Endothelial cell of umbilical vein (primary cell): ENCODE results near the gene NALCN. TPM values are rescaled to one million over a fixed set of nuclear protein-coding genes. Genes with fewer than 3 reads are reported as not detected.

Experiments
- BruUV-seq: library from RNA; stranded (reverse); fragments of 400-500 nt; replicated peaks from 2 replicates; lab custom pipeline; 2021; lab: Mats Ljungman, UMichigan
- CTCF ChIA-PET: fragments of 300-600, 350-600 bp; sonication (Branson Sonifier 250); formaldehyde crosslinking; loops from one replicate; lab custom pipeline; 2021; ENCODE audit warnings: antibody characterized with exemption, inconsistent platforms; lab: Charles Lee
- POLR2A ChIA-PET: fragments of 300-600, 350-600 bp; sonication (Branson Sonifier 250); formaldehyde crosslinking; loops from one replicate; lab custom pipeline; 2021; ENCODE audit warnings: antibody characterized with exemption, inconsistent platforms; lab: Charles Lee
- DNase-seq: peaks from one replicate; pipeline ENCODE4 v3.0.0-alpha.2; 2011; ENCODE audit warnings: low read depth, low spot score
- FAIRE-seq: peaks from 2 replicates; lab custom pipeline; 2011; peaks lifted over from hg19 to GRCh38; lab: Jason Lieb, UNC
- H2AFZ ChIP-seq: 2 replicates; pipeline ENCODE4 v1.6.0; 2012; ENCODE audit warnings: low read depth, low read length, control low read depth, inconsistent platforms
- H3K27ac ChIP-seq: 2 replicates; pipeline ENCODE4 v1.5.1; 2011; ENCODE audit warnings: low read depth, mild to moderate bottlenecking, control low read depth, low read length, moderate library complexity; ENCODE audit not compliant: insufficient read depth
- H3K27me3 ChIP-seq, 2 experiments: 2 replicates each; pipeline versions ENCODE4 v1.6.0 to v1.6.1; 2011; ENCODE audit warnings: low read length in 2 of 2, mixed read lengths in 1 of 2; ENCODE audit not compliant: control insufficient read depth in 2 of 2, insufficient read depth in 2 of 2
- H3K36me3 ChIP-seq, 2 experiments: 2 replicates in 1 of 2; 3 replicates in 1 of 2; pipeline ENCODE4 v1.5.1; 2011; ENCODE audit warnings: low read length in 2 of 2, mild to moderate bottlenecking in 1 of 2, moderate library complexity in 1 of 2; ENCODE audit not compliant: control insufficient read depth in 2 of 2, insufficient read depth in 2 of 2; ENCODE audit errors: extremely low read depth in 1 of 2
- H3K4me1 ChIP-seq: 3 replicates; pipeline ENCODE4 v1.5.1; 2011; ENCODE audit warnings: mild to moderate bottlenecking, low read length; ENCODE audit not compliant: control insufficient read depth, insufficient read depth; ENCODE audit errors: extremely low read depth
- H3K4me2 ChIP-seq: 2 replicates; pipeline ENCODE4 v1.6.1; 2011; ENCODE audit warnings: low read length, control low read depth, mixed read lengths; ENCODE audit not compliant: insufficient read depth
- H3K4me3 ChIP-seq, 3 experiments: fragments of 200-600 bp in 1 of 3; sonication (generic), shearing (Covaris generic) in 1 of 3; replicated peaks in 1 of 3; 2 replicates each; pipeline ENCODE4 v1.5.1; 2011 to 2016; ENCODE audit warnings: control low read depth in 3 of 3, low read length in 3 of 3, mild to moderate bottlenecking in 2 of 3, inconsistent platforms in 1 of 3, low read depth in 1 of 3, moderate library complexity in 1 of 3; ENCODE audit not compliant: insufficient read depth in 1 of 3
- H3K79me2 ChIP-seq: 2 replicates; pipeline ENCODE4 v1.6.0; 2012; ENCODE audit warnings: low read length, inconsistent platforms; ENCODE audit not compliant: control insufficient read depth, insufficient read depth
- H3K9ac ChIP-seq: replicated peaks from 2 replicates; pipeline ENCODE3; 2011; ENCODE audit warnings: low read length, control low read depth; ENCODE audit not compliant: insufficient read depth; ENCODE audit errors: extremely low read depth
- H3K9me1 ChIP-seq: replicated peaks from 3 replicates; pipeline ENCODE4 v1.6.0; 2011; ENCODE audit warnings: mild to moderate bottlenecking, low read length; ENCODE audit not compliant: control insufficient read depth, insufficient read depth; ENCODE audit errors: extremely low read depth
- H3K9me3 ChIP-seq: replicated peaks from 2 replicates; pipeline ENCODE4 v1.5.1; 2012; ENCODE audit warnings: low read length, inconsistent platforms; ENCODE audit not compliant: control insufficient read depth, insufficient read depth
- H4K20me1 ChIP-seq: replicated peaks from 2 replicates; pipeline ENCODE3; 2011; ENCODE audit warnings: mild to moderate bottlenecking, low read length; ENCODE audit not compliant: control insufficient read depth, insufficient read depth; ENCODE audit errors: extremely low read depth
- EZH2 ChIP-seq: IDR thresholded peaks from 2 replicates; pipeline ENCODE4 v1.6.1; 2012; ENCODE audit warnings: borderline replicate concordance, low read depth, mild to moderate bottlenecking, moderate library complexity, low read length, inconsistent platforms; ENCODE audit not compliant: severe bottlenecking
- FOS ChIP-seq: IDR thresholded peaks from 2 replicates; pipeline ENCODE4 v1.6.1; 2011; ENCODE audit warnings: mild to moderate bottlenecking, low read length, moderate library complexity, borderline replicate concordance; ENCODE audit not compliant: insufficient read depth
- GATA2 ChIP-seq: IDR thresholded peaks from 2 replicates; pipeline ENCODE4 v1.7.0; 2011; ENCODE audit warnings: low read depth, mild to moderate bottlenecking, moderate library complexity, mixed read lengths, low read length; ENCODE audit not compliant: insufficient read length, insufficient read depth
- JUN ChIP-seq: IDR thresholded peaks from 2 replicates; pipeline ENCODE4 v1.6.1; 2011; ENCODE audit warnings: borderline replicate concordance, low read depth; ENCODE audit not compliant: insufficient read length, insufficient read depth
- POLR2A ChIP-seq: IDR thresholded peaks from 2 replicates; pipeline ENCODE4 v1.6.1; 2012; ENCODE audit warnings: low read depth, mild to moderate bottlenecking, control low read depth, low read length
- POLR2AphosphoS5 ChIP-seq: IDR thresholded peaks from 2 replicates; pipeline ENCODE4 v1.6.1; 2012; ENCODE audit warnings: low read depth, mild to moderate bottlenecking, control low read depth, low read length, moderate library complexity; ENCODE audit not compliant: insufficient read depth
- dilution Hi-C: fragments of 300-500 bp; cut with MboI; formaldehyde crosslinking; loops from one replicate; pipeline ENCODE4 v1.15.0; 2019; ENCODE audit warnings: low sequenced_read_pairs; ENCODE audit not compliant: extremely low pct_ligation_motif_present
- intact Hi-C: fragments of 100-400 bp; cut with micrococcal nuclease; formaldehyde crosslinking; loops from one replicate; pipeline ENCODE4 v1.10.0; 2022
- polyA plus RNA-seq, 4 experiments: library from polyadenylated mRNA; depleted of rRNA in 3 of 4; stranded (reverse) in 3 of 4; unstranded in 1 of 4; fragments of >200 nt; gene quantifications; 2 replicates each; pipeline versions ENCODE4 v1.2.1 to v1.2.3, GENCODE V29; 2011 to 2012; ENCODE audit warnings: missing spikeins in 1 of 4
- total RNA-seq: library from RNA; stranded (reverse); gene quantifications from 2 replicates; pipeline ENCODE4 v1.2.3, GENCODE V29; 2021
- TF ChIP-seq, protein P1 (sequence below), 2 donors: IDR thresholded peaks; 1 replicate in 1 of 2; 2 replicates in 1 of 2; pipeline ENCODE4 v1.5.1; 2011; ENCODE audit warnings: low read length in 2 of 2, mild to moderate bottlenecking in 2 of 2, moderate library complexity in 2 of 2, control low read depth in 1 of 2, inconsistent platforms in 1 of 2, low read depth in 1 of 2; ENCODE audit not compliant: insufficient read depth in 1 of 2; ENCODE audit errors: extremely low read depth in 1 of 2
- TF ChIP-seq, protein P2 (sequence below): IDR thresholded peaks from 2 replicates; pipeline ENCODE4 v1.6.1; 2011; ENCODE audit not compliant: insufficient read depth, insufficient read length

The NALCN gene
- total and polyA plus RNA-seq, 2 donors (not counting 3 experiments of a cell fraction or from before 2014, with no cell fraction given), result 3.3 to 4.4 TPM

DNA sequence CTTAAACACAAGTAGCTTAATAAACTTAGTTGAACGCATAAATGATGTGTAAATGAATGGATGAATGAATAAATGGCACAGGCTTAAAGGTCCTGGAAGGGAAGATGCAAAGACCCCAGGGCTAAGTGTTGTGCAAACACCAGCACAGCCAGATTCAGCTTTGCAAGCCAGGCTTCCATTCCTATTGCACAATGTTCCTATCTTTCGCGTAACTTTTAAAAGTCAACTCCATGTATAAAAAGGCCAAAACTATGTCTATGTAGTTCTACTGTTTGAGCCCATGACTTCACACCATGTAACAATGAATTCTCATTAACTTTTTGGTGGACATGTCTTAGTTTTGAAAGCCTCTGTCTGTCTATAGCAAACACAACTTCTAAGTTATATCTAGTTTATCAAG is 226.0 kb downstream of the NALCN start:
- intact Hi-C loops (loop anchor here (1.0 kb wide), 1 partner anchor 13 kb away; no protein-coding TSS in a partner anchor), dilution Hi-C loops (no loop called here)
- no peak overlapping the region for H3K4me2 ChIP-seq
- DNase-seq, result no peak
- H3K27ac ChIP-seq, result no peak overlapping the region
- no peaks in the 10 kb centered on the region for H3K36me3 ChIP-seq
- H3K9ac ChIP-seq, result no peak overlapping the region
- ChIA-PET CTCF (no interaction called here), POLR2A (no interaction called here)
- no TSS peak for BruUV-seq
- H3K27me3 ChIP-seq, result no peaks in the 10 kb centered on the region
- no peak overlapping the region for H2AFZ ChIP-seq
- TF ChIP-seq FOS (no peak), JUN (no peak), EZH2 (no peak), POLR2A (no peak)
- TF ChIP-seq, protein P1, sequence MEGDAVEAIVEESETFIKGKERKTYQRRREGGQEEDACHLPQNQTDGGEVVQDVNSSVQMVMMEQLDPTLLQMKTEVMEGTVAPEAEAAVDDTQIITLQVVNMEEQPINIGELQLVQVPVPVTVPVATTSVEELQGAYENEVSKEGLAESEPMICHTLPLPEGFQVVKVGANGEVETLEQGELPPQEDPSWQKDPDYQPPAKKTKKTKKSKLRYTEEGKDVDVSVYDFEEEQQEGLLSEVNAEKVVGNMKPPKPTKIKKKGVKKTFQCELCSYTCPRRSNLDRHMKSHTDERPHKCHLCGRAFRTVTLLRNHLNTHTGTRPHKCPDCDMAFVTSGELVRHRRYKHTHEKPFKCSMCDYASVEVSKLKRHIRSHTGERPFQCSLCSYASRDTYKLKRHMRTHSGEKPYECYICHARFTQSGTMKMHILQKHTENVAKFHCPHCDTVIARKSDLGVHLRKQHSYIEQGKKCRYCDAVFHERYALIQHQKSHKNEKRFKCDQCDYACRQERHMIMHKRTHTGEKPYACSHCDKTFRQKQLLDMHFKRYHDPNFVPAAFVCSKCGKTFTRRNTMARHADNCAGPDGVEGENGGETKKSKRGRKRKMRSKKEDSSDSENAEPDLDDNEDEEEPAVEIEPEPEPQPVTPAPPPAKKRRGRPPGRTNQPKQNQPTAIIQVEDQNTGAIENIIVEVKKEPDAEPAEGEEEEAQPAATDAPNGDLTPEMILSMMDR (IDR thresholded peaks at IDR 0.05; ENCODE audit: extremely low read depth in 1 of 2, insufficient read depth in 1 of 2, low read depth in 1 of 2, low read length in 2 of 2), result no peak
- TF ChIP-seq, protein P2, sequence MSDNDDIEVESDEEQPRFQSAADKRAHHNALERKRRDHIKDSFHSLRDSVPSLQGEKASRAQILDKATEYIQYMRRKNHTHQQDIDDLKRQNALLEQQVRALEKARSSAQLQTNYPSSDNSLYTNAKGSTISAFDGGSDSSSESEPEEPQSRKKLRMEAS, result no peak
- no peak overlapping the region for H3K4me3 ChIP-seq
- H3K79me2 ChIP-seq, result no peaks in the 10 kb centered on the region
- no peaks in the 10 kb centered on the region for H3K9me1 ChIP-seq
- H4K20me1 ChIP-seq, result no peaks in the 10 kb centered on the region
- H3K4me1 ChIP-seq, result no peaks in the 10 kb centered on the region
- FAIRE-seq, result no peak
- no peaks in the 10 kb centered on the region for H3K9me3 ChIP-seq

DNA sequence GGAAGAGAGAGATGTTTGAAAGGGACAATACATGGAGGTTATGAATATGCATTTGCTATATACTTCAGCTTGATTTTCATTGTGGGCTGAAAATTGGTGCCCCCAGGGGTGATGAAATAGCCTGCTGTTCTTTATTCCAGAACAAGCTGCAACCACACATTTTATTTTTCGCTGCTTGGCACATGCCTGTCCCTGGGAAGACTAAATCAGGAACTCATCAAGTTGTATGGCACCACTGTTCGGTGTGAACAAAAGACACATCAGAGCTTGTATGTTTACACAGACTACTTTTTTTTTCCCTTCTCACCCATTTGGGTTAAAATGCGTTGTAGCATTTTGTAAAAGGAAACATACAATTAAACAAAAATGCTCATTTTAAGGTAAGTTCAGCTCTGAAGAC is 230.7 kb downstream of the NALCN start:
- Histone ChIP-seq H3K4me2 (no peak overlapping the region), H3K9ac (no peak overlapping the region), H3K9me1 (no peaks in the 10 kb centered on the region), H3K36me3 (no peaks in the 10 kb centered on the region), H3K4me1 (no peaks in the 10 kb centered on the region), H3K27me3 (no peaks in the 10 kb centered on the region), H3K9me3 (no peaks in the 10 kb centered on the region), H3K4me3 (no peak overlapping the region), H3K79me2 (no peaks in the 10 kb centered on the region), H4K20me1 (no peaks in the 10 kb centered on the region), H3K27ac (no peak overlapping the region), H2AFZ (no peak overlapping the region)
- no peak for FAIRE-seq
- BruUV-seq, result no TSS peak
- ChIA-PET CTCF (interaction anchor here (1.0 to 1.6 kb wide), 2 partner anchors 15 to 58 kb away, joined by 4 read pairs; no protein-coding TSS in a partner anchor), POLR2A (no interaction called here)
- TF ChIP-seq EZH2, result no peak
- TF ChIP-seq POLR2AphosphoS5, result no peak
- no peak for TF ChIP-seq JUN
- TF ChIP-seq GATA2, result no peak
- TF ChIP-seq FOS, result no peak
- TF ChIP-seq, protein P2, result no peak
- no peak for TF ChIP-seq POLR2A
- TF ChIP-seq, protein P1 (IDR thresholded peaks at IDR 0.05; ENCODE audit: extremely low read depth in 1 of 2, insufficient read depth in 1 of 2, low read depth in 1 of 2, low read length in 2 of 2), result no peak
- dilution Hi-C loops, result no loop called here
- intact Hi-C loops, result no loop called here
- DNase-seq, result no peak
